SK-N-MC (cell line): Measurements from ENCODE around the gene MVD.

Source experiments
- DNase-seq: peaks from one replicate; pipeline ENCODE4 v3.0.0-alpha.2; 2011; ENCODE audit warnings: low read depth, low spot score
- H3K27ac ChIP-seq: fragments of 200-600 bp; sonication (generic); 2 replicates; pipeline ENCODE4 v1.5.1; 2016; ENCODE audit warnings: mixed run types
- H3K36me3 ChIP-seq: fragments of 200-600 bp; sonication (generic); 2 replicates; pipeline ENCODE4 v1.6.1; 2017; ENCODE audit warnings: antibody characterized with exemption, low read length, mixed read lengths; ENCODE audit not compliant: insufficient read depth
- H3K4me3 ChIP-seq: fragments of 200-600 bp; sonication (generic); 2 replicates; pipeline ENCODE4 v1.5.1; 2016
- H3K9ac ChIP-seq: fragments of 200-600 bp; sonication (generic); 2 replicates; pipeline ENCODE4 v1.8.0; 2017; ENCODE audit warnings: mixed run types, mixed read lengths; ENCODE audit not compliant: insufficient read length
- H3K9me3 ChIP-seq: fragments of 200-600 bp; sonication (generic); 2 replicates; pipeline ENCODE4 v1.6.1; 2017; ENCODE audit warnings: low read depth, mild to moderate bottlenecking, antibody characterized with exemption, low read length, moderate library complexity, mixed read lengths
- EZH2 ChIP-seq: fragments of 200-600 bp; sonication (generic); IDR thresholded peaks from one replicate; pipeline ENCODE4 v1.6.1; 2017; ENCODE audit warnings: antibody characterized with exemption
- FOXP2 ChIP-seq: optimal IDR thresholded peaks from 2 replicates; pipeline ENCODE3; 2011; ENCODE audit warnings: mild to moderate bottlenecking, moderate library complexity; ENCODE audit not compliant: insufficient read depth; ENCODE audit errors: extremely low read length, control extremely low read depth
- POLR2AphosphoS5 ChIP-seq: IDR thresholded peaks from 2 replicates; pipeline ENCODE4 v1.6.1; 2012; ENCODE audit warnings: mild to moderate bottlenecking, low read depth, low read length, borderline replicate concordance

MVD gene

GRCh38 chr16:88662843-88663606, at the start of gene MVD:
TSS of gene MVD (minus strand) at chr16:88663091. CDS start at chr16:88663080, 11 bp downstream.
- TF ChIP-seq EZH2 (no peak), FOXP2 (no peak), POLR2AphosphoS5 (peak; percentile 91)
- peak within 1 kb of the TSS; percentile 76 for H3K9ac ChIP-seq
- H3K4me3 ChIP-seq, result peak within 1 kb of the TSS; percentile 83
- peak within 1 kb of the TSS; percentile 36; the same call in 1 of the 2 replicates for H3K27ac ChIP-seq
- H3K36me3 ChIP-seq, result no peaks in the 10 kb centered on the region; the same call in 1 of the 2 replicates
- peak; percentile 37 for DNase-seq
- no peaks in the 10 kb centered on the region for H3K9me3 ChIP-seq

- Histone ChIP-seq H3K4me3 (no peak overlapping the region), H3K9me3 (no peaks in the 10 kb centered on the region), H3K36me3 (peaks cover 4% of the 10 kb centered on the region; the same call in 1 of the 2 replicates), H3K9ac (no peak overlapping the region), H3K27ac (no peak overlapping the region)
- no peak for TF ChIP-seq POLR2AphosphoS5
- no peak for TF ChIP-seq FOXP2
- TF ChIP-seq EZH2, result no peak
- no peak for DNase-seq
Measured at GRCh38 chr16:88712362-88712979, 49.6 kb upstream of the MVD start.

- Histone ChIP-seq H3K36me3 (no peaks in the 10 kb centered on the region; the same call in 1 of the 2 replicates), H3K9me3 (no peaks in the 10 kb centered on the region), H3K27ac (no peak overlapping the region), H3K4me3 (no peak overlapping the region), H3K9ac (no peak overlapping the region)
- no peak for DNase-seq
- TF ChIP-seq EZH2 (no peak), POLR2AphosphoS5 (no peak), FOXP2 (no peak)
Measured at GRCh38 chr16:88711750-88712340, 49.0 kb upstream of the MVD start.

GRCh38 chr16:88710556-88710955, 47.7 kb upstream of the MVD start:
- no peak overlapping the region for H3K9ac ChIP-seq
- no peak overlapping the region for H3K4me3 ChIP-seq
- no peaks in the 10 kb centered on the region for H3K9me3 ChIP-seq
- TF ChIP-seq EZH2 (no peak), POLR2AphosphoS5 (no peak), FOXP2 (no peak)
- DNase-seq, result no peak
- no peak overlapping the region for H3K27ac ChIP-seq
- no peaks in the 10 kb centered on the region; the same call in 1 of the 2 replicates for H3K36me3 ChIP-seq

- Histone ChIP-seq H3K36me3 (no peaks in the 10 kb centered on the region), H3K9me3 (no peaks in the 10 kb centered on the region), H3K4me3 (peak overlapping the region; percentile 85), H3K27ac (no peak overlapping the region), H3K9ac (peak overlapping the region; percentile 69)
- DNase-seq, result no peak
- TF ChIP-seq FOXP2 (no peak), POLR2AphosphoS5 (no peak), EZH2 (no peak)
Measured at GRCh38 chr16:88706965-88707826, 44.3 kb upstream of the MVD start.

- peak within 1 kb of the TSS; percentile 85 for H3K4me3 ChIP-seq
- no peaks in the 10 kb centered on the region for H3K9me3 ChIP-seq
- H3K36me3 ChIP-seq, result no peaks in the 10 kb centered on the region
- H3K9ac ChIP-seq, result peak within 1 kb of the TSS; percentile 69
- no peak for DNase-seq
- no peak for TF ChIP-seq FOXP2
- TF ChIP-seq POLR2AphosphoS5, result peak; percentile 63; the same call in 1 of the 2 replicates
- TF ChIP-seq EZH2, result no peak
- no peak within 1 kb of the TSS for H3K27ac ChIP-seq
Measured at GRCh38 chr16:88706229-88706964, 43.5 kb upstream of the MVD start, which contains the start of the genes CTU2 and RNF166. TSS of gene CTU2 (plus strand) at chr16:88706503. CDS start at chr16:88706531, 28 bp downstream. TSS of gene RNF166 (minus strand) at chr16:88706408. CDS start at chr16:88706325, 83 bp downstream.

- no peak for DNase-seq
- no peak overlapping the region for H3K27ac ChIP-seq
Measured at GRCh38 chr16:88705801-88706228, 42.9 kb upstream of the MVD start.

More at GRCh38 chr16:88705801-88706228, 42.9 kb upstream of the MVD start:
- Histone ChIP-seq H3K9me3 (no peaks in the 10 kb centered on the region), H3K9ac (peak overlapping the region; percentile 45), H3K4me3 (peak overlapping the region; percentile 85), H3K36me3 (no peaks in the 10 kb centered on the region)
- TF ChIP-seq EZH2, result no peak
- TF ChIP-seq POLR2AphosphoS5, result no peak
- TF ChIP-seq FOXP2, result no peak
